Mammary epithelial cell (primary cell): Measurements from ENCODE around the gene AMPD2.

ENCODE experiments used
- CTCF ChIP-seq, 2 donors: IDR thresholded peaks in 1 of 2; conservative IDR thresholded peaks in 1 of 2; 2 replicates each; pipeline ENCODE4 v1.5.1; 2011 to 2012; ENCODE audit warnings: inconsistent platforms in 2 of 2, low read length in 2 of 2, mild to moderate bottlenecking in 2 of 2, control low read depth in 1 of 2, low read depth in 1 of 2; ENCODE audit not compliant: insufficient read depth in 1 of 2; ENCODE audit errors: extremely low read depth in 1 of 2
- EZH2 ChIP-seq: IDR thresholded peaks from 2 replicates; pipeline ENCODE4 v1.6.1; 2012; ENCODE audit warnings: low read length, inconsistent platforms, borderline replicate concordance

- TF ChIP-seq CTCF (conservative IDR thresholded peaks at IDR 0.05 in 1 of 2, IDR thresholded peaks at IDR 0.05 in 1 of 2; ENCODE audit: extremely low read depth in 1 of 2, insufficient read depth in 1 of 2, low read depth in 1 of 2, low read length in 2 of 2) (no peak), EZH2 (no peak)
Measured at GRCh38 chr1:109632671-109633346, 13.2 kb downstream of the AMPD2 start.
